Measurements from ENCODE around the gene COBL. TPM values are rescaled to one million over a fixed set of nuclear protein-coding genes. Genes with fewer than 3 reads are reported as not detected.

The COBL gene
- total RNA-seq, 2 donors from 2014 or later, result 27.5 to 28.3 TPM

- no peaks in the 10 kb centered on the region for H3K36me3 Mint-ChIP-seq (ENCODE audit: low read depth)
- no peaks in the 10 kb centered on the region for H3K27me3 Mint-ChIP-seq (ENCODE audit: insufficient read depth)
- H3K9me3 ChIP-seq (ENCODE audit: control insufficient read depth, low read length), result no peaks in the 10 kb centered on the region
- H3K9ac ChIP-seq (ENCODE audit: extremely low read depth, low read length, poor library complexity, severe bottlenecking), result no peak overlapping the region
- DNase-seq, result no peak
- no peaks in the 10 kb centered on the region for H3K4me1 Mint-ChIP-seq
- H3K27me3 ChIP-seq (ENCODE audit: control insufficient read depth, insufficient read depth, low read length, poor library complexity, severe bottlenecking), result no peaks in the 10 kb centered on the region
- H3K4me3 ChIP-seq (ENCODE audit: low read length), result no peak overlapping the region
- H3K36me3 ChIP-seq (ENCODE audit: control insufficient read depth, insufficient read depth, low read length), result peaks cover 10% of the 10 kb centered on the region
- no peak overlapping the region for H3K4me3 Mint-ChIP-seq
- no peaks in the 10 kb centered on the region for H3K4me1 ChIP-seq (ENCODE audit: control insufficient read depth, insufficient read depth, low read length)
- no peaks in the 10 kb centered on the region for H3K9me3 Mint-ChIP-seq
- no peak for TF ChIP-seq CTCF (conservative IDR thresholded peaks at IDR 0.05)
- no peak overlapping the region for H3K27ac Mint-ChIP-seq
- no peak overlapping the region for H3K27ac ChIP-seq (ENCODE audit: low read depth, low read length)
- 91 to 94% methylated on average over 12 to 14 of the region's 14 CpGs for WGBS, 2 experiments (ENCODE audit: insufficient coverage in 1 of 2, insufficient read length in 1 of 2)
Measured at GRCh38 chr7:51045319-51046102, 271.1 kb downstream of the COBL start.

- DNase-seq, result no peak
- Histone ChIP-seq H3K36me3 (ENCODE audit: control insufficient read depth, insufficient read depth, low read length) (peaks cover 10% of the 10 kb centered on the region), H3K9ac (ENCODE audit: extremely low read depth, low read length, poor library complexity, severe bottlenecking) (no peak overlapping the region), H3K9me3 (ENCODE audit: control insufficient read depth, low read length) (no peaks in the 10 kb centered on the region), H3K27ac (ENCODE audit: low read depth, low read length) (no peak overlapping the region), H3K4me3 (ENCODE audit: low read length) (no peak overlapping the region), H3K4me1 (ENCODE audit: control insufficient read depth, insufficient read depth, low read length) (no peaks in the 10 kb centered on the region), H3K27me3 (ENCODE audit: control insufficient read depth, insufficient read depth, low read length, poor library complexity, severe bottlenecking) (no peaks in the 10 kb centered on the region)
- H3K27ac Mint-ChIP-seq, result no peak overlapping the region
- WGBS, 2 experiments (ENCODE audit: insufficient coverage in 1 of 2, insufficient read length in 1 of 2), result 95 to 97% methylated on average over 10 to 14 of the region's 14 CpGs
- no peak for TF ChIP-seq CTCF (conservative IDR thresholded peaks at IDR 0.05)
- H3K4me1 Mint-ChIP-seq, result no peaks in the 10 kb centered on the region
- no peaks in the 10 kb centered on the region for H3K36me3 Mint-ChIP-seq (ENCODE audit: low read depth)
- no peak overlapping the region for H3K4me3 Mint-ChIP-seq
- no peaks in the 10 kb centered on the region for H3K9me3 Mint-ChIP-seq
- no peaks in the 10 kb centered on the region for H3K27me3 Mint-ChIP-seq (ENCODE audit: insufficient read depth)
Measured at GRCh38 chr7:51043461-51043860, 273.1 kb downstream of the COBL start.

- Histone ChIP-seq H3K4me1 (ENCODE audit: control insufficient read depth, insufficient read depth, low read length) (no peaks in the 10 kb centered on the region), H3K27ac (ENCODE audit: low read depth, low read length) (no peak overlapping the region), H3K9ac (ENCODE audit: extremely low read depth, low read length, poor library complexity, severe bottlenecking) (no peak overlapping the region), H3K36me3 (ENCODE audit: control insufficient read depth, insufficient read depth, low read length) (peaks cover 10% of the 10 kb centered on the region), H3K4me3 (ENCODE audit: low read length) (no peak overlapping the region), H3K9me3 (ENCODE audit: control insufficient read depth, low read length) (no peaks in the 10 kb centered on the region), H3K27me3 (ENCODE audit: control insufficient read depth, insufficient read depth, low read length, poor library complexity, severe bottlenecking) (no peaks in the 10 kb centered on the region)
- Mint-ChIP-seq H3K36me3 (ENCODE audit: low read depth) (peaks cover 2% of the 10 kb centered on the region), H3K4me1 (no peaks in the 10 kb centered on the region), H3K27me3 (ENCODE audit: insufficient read depth) (no peaks in the 10 kb centered on the region), H3K4me3 (no peak overlapping the region), H3K9me3 (no peaks in the 10 kb centered on the region), H3K27ac (no peak overlapping the region)
- TF ChIP-seq CTCF (conservative IDR thresholded peaks at IDR 0.05), result no peak
- WGBS, 2 experiments (ENCODE audit: insufficient coverage in 1 of 2, insufficient read length in 1 of 2), result 85 to 87% methylated on average over 6 of the region's 6 CpGs
- DNase-seq, result no peak
Measured at GRCh38 chr7:51040787-51041186, 275.8 kb downstream of the COBL start.
